ENCODE data around the gene ASCC3.

Gene ASCC3

GRCh38 chr6:100627911-100628758, 253.0 kb downstream of the ASCC3 start:
- Mint-ChIP-seq H3K27ac (no peak overlapping the region), H3K4me1 (no peaks in the 10 kb centered on the region), H3K27me3 (ENCODE audit: low read depth, poor library complexity) (no peaks in the 10 kb centered on the region), H3K9me3 (no peaks in the 10 kb centered on the region), H3K4me3 (no peak overlapping the region), H3K36me3 (ENCODE audit: low read depth) (peaks cover 12% of the 10 kb centered on the region)
- no peak for DNase-seq
- no peak for TF ChIP-seq CTCF (IDR thresholded peaks at IDR 0.05)

GRCh38 chr6:100626721-100627120, 254.4 kb downstream of the ASCC3 start:
- H3K9me3 Mint-ChIP-seq, result peaks cover 7% of the 10 kb centered on the region
- no peak for TF ChIP-seq CTCF (IDR thresholded peaks at IDR 0.05)

GRCh38 chr6:100622907-100623692, 258.0 kb downstream of the ASCC3 start:
- TF ChIP-seq CTCF (IDR thresholded peaks at IDR 0.05), result no peak
- Mint-ChIP-seq H3K27ac (no peak overlapping the region), H3K4me3 (no peak overlapping the region), H3K27me3 (ENCODE audit: low read depth, poor library complexity) (no peaks in the 10 kb centered on the region), H3K4me1 (no peaks in the 10 kb centered on the region), H3K36me3 (ENCODE audit: low read depth) (peaks cover 26% of the 10 kb centered on the region), H3K9me3 (peaks cover 8% of the 10 kb centered on the region)
- no peak for DNase-seq

More at GRCh38 chr6:100626721-100627120, 254.4 kb downstream of the ASCC3 start:
- H3K27ac Mint-ChIP-seq, result no peak overlapping the region
- H3K27me3 Mint-ChIP-seq (ENCODE audit: low read depth, poor library complexity), result no peaks in the 10 kb centered on the region
- peaks cover 20% of the 10 kb centered on the region for H3K36me3 Mint-ChIP-seq (ENCODE audit: low read depth)
- H3K4me3 Mint-ChIP-seq, result no peak overlapping the region
- no peaks in the 10 kb centered on the region for H3K4me1 Mint-ChIP-seq
- no peak for DNase-seq

- TF ChIP-seq CTCF (IDR thresholded peaks at IDR 0.05), result no peak
- H3K4me1 Mint-ChIP-seq, result no peaks in the 10 kb centered on the region
- peaks cover 8% of the 10 kb centered on the region for H3K9me3 Mint-ChIP-seq
- peaks cover 23% of the 10 kb centered on the region for H3K36me3 Mint-ChIP-seq (ENCODE audit: low read depth)
- no peak overlapping the region for H3K4me3 Mint-ChIP-seq
- no peak overlapping the region for H3K27ac Mint-ChIP-seq
- H3K27me3 Mint-ChIP-seq (ENCODE audit: low read depth, poor library complexity), result no peaks in the 10 kb centered on the region
- DNase-seq, result no peak
These were observed 260.9 kb downstream of the ASCC3 start for GRCh38 chr6:100620085-100620840.

GRCh38 chr6:100618351-100618671, 262.8 kb downstream of the ASCC3 start:
- H3K27ac Mint-ChIP-seq, result no peak overlapping the region
- H3K4me3 Mint-ChIP-seq, result no peak overlapping the region
- peaks cover 19% of the 10 kb centered on the region for H3K36me3 Mint-ChIP-seq (ENCODE audit: low read depth)
- TF ChIP-seq CTCF (IDR thresholded peaks at IDR 0.05), result no peak
- no peaks in the 10 kb centered on the region for H3K4me1 Mint-ChIP-seq
- DNase-seq, result no peak
- no peaks in the 10 kb centered on the region for H3K27me3 Mint-ChIP-seq (ENCODE audit: low read depth, poor library complexity)
- H3K9me3 Mint-ChIP-seq, result peaks cover 8% of the 10 kb centered on the region
